Neuronal stem cell (in vitro differentiated cells): ENCODE results near the gene DRD2. TPM values are rescaled to one million over a fixed set of nuclear protein-coding genes. Genes with fewer than 3 reads are reported as not detected.
"Not testable (repeated sequence)": the region's sequence is repeated elsewhere in the genome, so short reads cannot be mapped to it uniquely, and the experiment has no call there.

Source experiments
- DNase-seq: peaks from one replicate; pipeline ENCODE4 v3.0.0-alpha.2; 2013; ENCODE audit warnings: low spot score
- H2AFZ ChIP-seq: one replicate; pipeline ENCODE4 v1.6.1; 2013; ENCODE audit warnings: mild to moderate bottlenecking, low read length, inconsistent platforms
- H2AK5ac ChIP-seq: 2 replicates; pipeline ENCODE4 v1.6.1; 2013; ENCODE audit warnings: low read depth, mild to moderate bottlenecking, inconsistent platforms, low read length, moderate library complexity, mixed read lengths
- H2BK120ac ChIP-seq: 2 replicates; pipeline ENCODE4 v1.6.1; 2013; ENCODE audit warnings: low read depth, mild to moderate bottlenecking, inconsistent platforms, low read length, moderate library complexity, mixed read lengths
- H2BK12ac ChIP-seq: one replicate; pipeline ENCODE4 v1.6.1; 2013; ENCODE audit warnings: low read length, inconsistent platforms
- H2BK15ac ChIP-seq: 2 replicates; pipeline ENCODE4 v1.6.1; 2013; ENCODE audit warnings: mild to moderate bottlenecking, low read length, inconsistent platforms, mixed read lengths
- H2BK5ac ChIP-seq: one replicate; pipeline ENCODE4 v1.6.1; 2013; ENCODE audit warnings: inconsistent platforms, mild to moderate bottlenecking, low read length, moderate library complexity
- H3K14ac ChIP-seq: one replicate; pipeline ENCODE4 v1.6.1; 2013; ENCODE audit warnings: low read length, inconsistent platforms
- H3K18ac ChIP-seq: 2 replicates; pipeline ENCODE4 v1.6.1; 2013; ENCODE audit warnings: low read length, inconsistent platforms
- H3K23ac ChIP-seq: 2 replicates; pipeline ENCODE4 v1.6.1; 2013; ENCODE audit warnings: low read depth, mild to moderate bottlenecking, mixed read lengths, low read length, inconsistent platforms; ENCODE audit not compliant: poor library complexity
- H3K27ac ChIP-seq: replicated peaks from 3 replicates; pipeline ENCODE4 v1.5.1; 2013; ENCODE audit warnings: low read length, inconsistent platforms
- H3K27me3 ChIP-seq, 3 experiments: 2 replicates each; pipeline ENCODE4 v1.6.1; 2013; ENCODE audit warnings: low read length in 3 of 3, mild to moderate bottlenecking in 2 of 3, inconsistent platforms in 1 of 3, low read depth in 1 of 3, mixed read lengths in 1 of 3, moderate library complexity in 1 of 3; ENCODE audit not compliant: control insufficient read depth in 3 of 3, insufficient read depth in 3 of 3
- H3K36me3 ChIP-seq, 2 donors: replicated peaks in 1 of 2; 2 replicates each; pipeline ENCODE4 v1.6.1; 2013; ENCODE audit warnings: low read length in 2 of 2; ENCODE audit not compliant: control insufficient read depth in 2 of 2, insufficient read depth in 2 of 2
- H3K4ac ChIP-seq: 2 replicates; pipeline ENCODE4 v1.6.1; 2013; ENCODE audit warnings: inconsistent platforms, mild to moderate bottlenecking, low read length, moderate library complexity
- H3K4me1 ChIP-seq, 2 donors: 1 replicate in 1 of 2; 2 replicates in 1 of 2; pipeline ENCODE4 v1.6.1; 2013; ENCODE audit warnings: low read length in 2 of 2, low read depth in 1 of 2; ENCODE audit not compliant: control insufficient read depth in 2 of 2, insufficient read depth in 1 of 2
- H3K4me2 ChIP-seq: one replicate; pipeline ENCODE4 v1.6.1; 2013; ENCODE audit warnings: mild to moderate bottlenecking, low read length, inconsistent platforms; ENCODE audit not compliant: insufficient read depth, poor library complexity, severe bottlenecking
- H3K4me3 ChIP-seq, 2 donors: 2 replicates each; pipeline ENCODE4 v1.5.1; 2013; ENCODE audit warnings: low read length in 2 of 2, mild to moderate bottlenecking in 2 of 2, inconsistent platforms in 1 of 2, moderate library complexity in 1 of 2
- H3K79me1 ChIP-seq: one replicate; pipeline ENCODE4 v1.6.1; 2013; ENCODE audit warnings: low read depth, mild to moderate bottlenecking, inconsistent platforms, low read length, moderate library complexity
- H3K9ac ChIP-seq: one replicate; pipeline ENCODE4 v1.6.1; 2013; ENCODE audit warnings: mild to moderate bottlenecking, low read depth, low read length, inconsistent platforms; ENCODE audit not compliant: poor library complexity
- H3K9me3 ChIP-seq, 2 donors: replicated peaks in 1 of 2; 2 replicates each; pipeline versions ENCODE3 to v1.6.1; 2013; ENCODE audit warnings: low read length in 2 of 2, mild to moderate bottlenecking in 2 of 2, inconsistent platforms in 1 of 2, low read depth in 1 of 2, mixed read lengths in 1 of 2, moderate library complexity in 1 of 2; ENCODE audit not compliant: control insufficient read depth in 2 of 2, insufficient read depth in 1 of 2
- H4K8ac ChIP-seq: one replicate; pipeline ENCODE4 v1.6.1; 2013; ENCODE audit warnings: low read depth, mild to moderate bottlenecking, inconsistent platforms, low read length, moderate library complexity
- H4K91ac ChIP-seq: one replicate; pipeline ENCODE4 v1.6.1; 2013; ENCODE audit warnings: low read length, low read depth, mild to moderate bottlenecking, inconsistent platforms; ENCODE audit not compliant: poor library complexity
- WGBS, 2 donors: extraction: QIAGEN DNeasy Blood & Tissue Kit; methylation state at CpG; one replicate each; pipeline ENCODE4 v1.1.7; 2013; ENCODE audit warnings: missing lambda C conversion rate in 2 of 2, mixed read lengths in 1 of 2; ENCODE audit not compliant: insufficient read length in 2 of 2, insufficient replicate concordance in 1 of 2; ENCODE audit errors: extremely low coverage in 2 of 2; 5-methylcytosine and 5-hydroxymethylcytosine counted together
- polyA plus RNA-seq, 2 experiments: library from polyadenylated mRNA; stranded (reverse); fragments of 200-250 nt; gene quantifications; one replicate each; pipeline ENCODE4 v1.2.3, GENCODE V29; 2013

The DRD2 gene
- polyA plus RNA-seq (2013, experiment 1 of 2), result 0.29 TPM
- polyA plus RNA-seq (2013, experiment 2 of 2), result 0.29 TPM

DNA sequence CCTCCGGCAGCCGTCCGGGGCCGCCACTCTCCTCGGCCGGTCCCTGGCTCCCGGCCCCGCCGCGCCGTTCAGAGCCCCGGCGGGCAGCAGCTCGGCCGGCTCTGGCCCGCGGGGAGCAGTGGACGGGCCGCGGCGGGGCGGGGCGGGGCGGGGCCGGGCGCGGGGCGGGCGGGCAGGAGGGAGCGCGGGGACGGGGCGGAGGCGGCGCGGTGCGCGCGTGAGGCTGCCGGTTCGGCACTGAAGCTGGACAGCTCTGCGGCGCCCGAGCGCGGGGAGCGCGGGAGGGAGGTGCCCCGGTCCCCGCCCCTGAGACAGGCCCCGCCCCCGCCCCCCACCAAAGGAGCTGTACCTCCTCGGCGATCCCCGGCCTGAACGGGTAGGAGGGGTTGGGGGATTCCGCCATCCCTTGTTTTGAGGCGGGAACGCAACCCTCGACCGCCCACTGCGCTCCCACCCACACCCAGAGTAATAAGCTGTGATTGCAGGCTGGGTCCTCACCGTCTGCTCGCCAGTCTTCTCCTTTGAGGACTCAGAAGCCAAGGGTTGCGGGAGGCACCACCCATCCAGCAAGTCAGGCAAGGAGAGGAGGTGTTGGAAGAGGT lies at the start of gene DRD2:
Gene DRD2, minus strand, starts transcription at position 239 of the 602 bp plus-strand sequence. CDS start 50,747 bp downstream, outside the sequence.
- WGBS, 2 donors, result no CpG with 5 or more reads among the region's 65 CpGs

DNA sequence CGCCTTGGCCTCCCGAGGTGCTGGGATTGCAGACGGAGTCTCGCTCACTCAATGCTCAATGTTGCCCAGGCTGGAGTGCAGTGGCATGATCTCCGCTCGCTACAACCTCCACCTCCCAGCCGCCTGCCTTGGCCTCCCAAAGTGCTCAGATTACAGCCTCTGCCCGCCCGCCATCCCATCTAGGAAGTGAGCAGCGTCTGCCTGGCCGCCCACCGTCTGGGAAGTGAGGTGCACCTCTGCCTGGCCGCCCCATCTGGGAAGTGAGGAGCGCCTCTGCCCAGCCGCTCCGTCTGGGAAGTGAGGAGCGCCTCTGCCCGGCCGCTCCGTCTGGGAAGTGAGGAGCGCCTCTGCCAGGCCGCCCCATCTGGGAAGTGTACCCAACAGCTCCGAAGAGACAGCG lies 48.7 kb upstream of the DRD2 start:
- H3K4ac ChIP-seq, H2AFZ ChIP-seq, H3K9ac ChIP-seq, H3K4me3 ChIP-seq, H3K9me3 ChIP-seq, H2AK5ac ChIP-seq, H3K4me2 ChIP-seq, H3K27ac ChIP-seq, H3K14ac ChIP-seq, H3K18ac ChIP-seq, H2BK15ac ChIP-seq, H2BK5ac ChIP-seq, H3K4me1 ChIP-seq, DNase-seq, H4K91ac ChIP-seq, H3K23ac ChIP-seq, H2BK12ac ChIP-seq, H3K79me1 ChIP-seq, H3K36me3 ChIP-seq, H3K27me3 ChIP-seq, H2BK120ac ChIP-seq, H4K8ac ChIP-seq: not testable (repeated sequence)
- WGBS, 2 donors, result no CpG with 5 or more reads among the region's 24 CpGs

More for the DNA sequence above, at the start of gene DRD2:
- Histone ChIP-seq H3K27ac (no peak within 1 kb of the TSS), H3K36me3 (no peaks in the 10 kb centered on the region), H2AK5ac (no peak within 1 kb of the TSS), H3K18ac (peak within 1 kb of the TSS; percentile 64), H3K4ac (no peak within 1 kb of the TSS), H3K79me1 (no peaks in the 10 kb centered on the region), H2BK120ac (no peak within 1 kb of the TSS), H4K91ac (no peak within 1 kb of the TSS), H3K23ac (no peak within 1 kb of the TSS), H3K4me1 (peaks cover 0 to 2% of the 10 kb centered on the region in 2 donors), H3K4me3 (peak within 1 kb of the TSS in 1 of 2 donors; percentile 69), H3K27me3 (peaks cover 2 to 62% (median 29%) of the 10 kb centered on the region in 3 experiments), H2BK12ac (no peak within 1 kb of the TSS), H2BK5ac (no peak within 1 kb of the TSS), H4K8ac (no peak within 1 kb of the TSS), H3K9me3 (no peaks in the 10 kb centered on the region), H3K9ac (no peak within 1 kb of the TSS), H2BK15ac (no peak within 1 kb of the TSS), H2AFZ (peak within 1 kb of the TSS; percentile 35), H3K4me2 (peak within 1 kb of the TSS; percentile 80), H3K14ac (no peak within 1 kb of the TSS)
- DNase-seq, result peak; percentile 27

DNA sequence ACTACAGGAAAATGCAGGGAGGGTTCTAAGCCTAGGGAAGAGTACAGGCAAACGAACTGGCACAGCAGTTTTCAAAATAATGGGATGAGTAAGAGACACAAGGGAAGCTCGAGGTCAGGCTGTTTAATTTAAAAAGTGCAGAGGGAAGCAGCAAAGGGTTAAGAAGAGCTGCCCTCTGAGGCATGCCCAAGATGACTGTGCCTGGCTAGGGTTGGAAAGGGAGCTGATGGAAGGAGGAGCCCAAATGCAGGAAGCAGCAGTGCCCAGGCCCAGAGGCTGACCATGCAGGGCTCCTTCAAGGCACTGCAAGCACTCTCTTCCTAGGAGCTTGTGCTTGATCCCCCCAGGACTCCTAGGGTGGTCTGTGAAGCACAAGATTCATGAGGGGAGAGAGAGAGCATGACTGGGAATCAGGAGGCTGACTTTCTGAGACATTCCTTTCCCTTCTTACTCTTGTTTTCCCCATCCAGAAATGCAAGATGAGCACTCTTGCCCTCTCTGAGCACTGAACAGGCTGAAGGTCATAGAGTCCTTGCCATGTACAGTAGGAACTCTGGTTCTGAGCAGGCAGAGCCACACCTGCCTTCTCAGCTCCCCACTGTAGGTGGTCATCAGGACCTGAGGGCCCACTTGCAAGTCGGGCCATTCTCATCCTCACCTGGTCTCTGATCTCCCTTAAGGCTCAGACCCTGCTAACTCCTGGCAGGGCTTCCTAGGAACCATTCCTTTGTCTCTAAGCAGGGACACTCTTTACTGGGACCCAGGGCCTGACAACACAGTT lies 46.7 kb upstream of the DRD2 start:
- Histone ChIP-seq H3K27ac (no peak overlapping the region), H3K36me3 (no peaks in the 10 kb centered on the region), H3K9me3 (no peaks in the 10 kb centered on the region), H2AK5ac (no peak overlapping the region), H4K91ac (no peak overlapping the region), H3K23ac (no peak overlapping the region), H3K27me3 (peaks cover 0 to 4% (median 0%) of the 10 kb centered on the region in 3 experiments), H3K4me1 (no peaks in the 10 kb centered on the region), H2BK120ac (no peak overlapping the region), H2BK12ac (no peak overlapping the region), H3K4ac (no peak overlapping the region), H3K9ac (no peak overlapping the region), H2BK15ac (no peak overlapping the region), H2BK5ac (no peak overlapping the region), H3K4me3 (no peak overlapping the region), H3K14ac (no peak overlapping the region), H3K18ac (no peak overlapping the region), H3K4me2 (no peak overlapping the region), H2AFZ (no peak overlapping the region), H4K8ac (no peak overlapping the region), H3K79me1 (no peaks in the 10 kb centered on the region)
- no CpG with 5 or more reads among the region's 3 CpGs for WGBS, 2 donors
- DNase-seq, result no peak

DNA sequence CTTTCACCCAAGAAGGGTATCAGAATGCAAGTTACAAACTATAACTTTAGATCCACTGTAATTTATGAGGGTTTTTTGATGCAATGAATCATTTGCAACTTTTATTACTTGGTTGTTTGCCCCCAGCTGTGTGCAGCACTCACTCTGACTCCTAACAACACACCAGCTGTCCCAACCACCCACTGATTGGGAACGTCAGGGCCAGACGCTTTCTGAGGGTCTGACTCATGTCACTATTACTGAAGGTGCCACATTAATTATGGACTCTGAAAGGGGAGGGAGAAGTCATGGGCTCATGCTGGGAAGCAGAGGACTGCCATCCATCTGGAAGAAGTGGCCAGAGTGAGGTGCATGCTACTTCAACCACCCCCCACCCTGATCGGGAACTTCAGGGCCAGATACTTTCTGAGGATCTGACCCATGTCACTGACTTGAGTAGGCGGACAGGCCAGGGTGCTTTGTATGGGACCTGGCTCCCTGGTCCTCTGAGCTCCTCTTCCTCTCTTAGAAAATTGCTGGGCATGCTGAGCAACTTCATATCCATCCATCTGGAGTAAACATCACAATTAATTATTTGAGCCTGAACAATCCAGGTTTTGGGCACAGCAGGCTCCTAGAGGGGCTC lies 44.9 kb upstream of the DRD2 start:
- Histone ChIP-seq H3K36me3 (no peaks in the 10 kb centered on the region), H2BK120ac (no peak overlapping the region), H3K23ac (no peak overlapping the region), H3K27me3 (peaks cover 0 to 4% (median 0%) of the 10 kb centered on the region in 3 experiments), H3K4ac (no peak overlapping the region), H3K27ac (no peak overlapping the region), H3K4me2 (no peak overlapping the region), H4K8ac (no peak overlapping the region), H3K9me3 (no peaks in the 10 kb centered on the region), H3K4me1 (no peaks in the 10 kb centered on the region), H2AFZ (no peak overlapping the region), H2BK12ac (no peak overlapping the region), H3K79me1 (no peaks in the 10 kb centered on the region), H3K9ac (no peak overlapping the region), H3K18ac (no peak overlapping the region), H3K14ac (no peak overlapping the region), H2AK5ac (no peak overlapping the region), H2BK15ac (no peak overlapping the region), H3K4me3 (no peak overlapping the region), H2BK5ac (no peak overlapping the region), H4K91ac (no peak overlapping the region)
- DNase-seq, result no peak
- no CpG with 5 or more reads among the region's 4 CpGs for WGBS, 2 donors
